Activated CD8-positive, alpha-beta T cell treated with anti-CD3 and anti-CD28 coated beads for 36 hours (primary cell): ENCODE data around the gene DUS1L. TPM values are rescaled to one million over a fixed set of nuclear protein-coding genes. Genes with fewer than 3 reads are reported as not detected.
A peak's percentile ranks its signal among the peaks of the same experiment; 100 is the strongest.

Experiments used
- ATAC-seq: fragments of 200-7000 bp; cut with Tn5 transposase; one replicate; pipeline ENCODE4 v1.10.0; 2021; ENCODE audit warnings: mild to moderate bottlenecking, moderate library complexity
- CTCF ChIA-PET: fragments of 350-600 bp; sonication (Branson Sonifier 250); formaldehyde crosslinking; loops from one replicate; lab custom pipeline; 2021; ENCODE audit warnings: antibody characterized with exemption; lab: Charles Lee
- POLR2A ChIA-PET: fragments of 350-600 bp; sonication (Branson Sonifier 250); formaldehyde crosslinking; loops from one replicate; lab custom pipeline; 2021; ENCODE audit warnings: antibody characterized with exemption; lab: Charles Lee
- DNase-seq: peaks from one replicate; pipeline ENCODE4 v3.0.0-alpha.2; 2020
- H3K27ac Mint-ChIP-seq: one replicate; pipeline ENCODE4 v1.8.0; 2021; ENCODE audit warnings: mild to moderate bottlenecking, mixed read lengths
- H3K27me3 Mint-ChIP-seq: one replicate; pipeline ENCODE4 v1.8.0; 2021; ENCODE audit warnings: mixed read lengths
- H3K36me3 Mint-ChIP-seq: one replicate; pipeline ENCODE4 v1.8.0; 2021; ENCODE audit warnings: low read depth, mixed read lengths
- H3K4me1 Mint-ChIP-seq: one replicate; pipeline ENCODE4 v1.8.0; 2021; ENCODE audit warnings: low read depth, mixed read lengths
- H3K4me3 Mint-ChIP-seq: one replicate; pipeline ENCODE4 v1.8.0; 2021; ENCODE audit warnings: mild to moderate bottlenecking, moderate library complexity, mixed read lengths
- H3K9me3 Mint-ChIP-seq: one replicate; pipeline ENCODE4 v1.8.0; 2021; ENCODE audit warnings: mixed read lengths
- intact Hi-C: fragments of 100-400 bp; cut with micrococcal nuclease; formaldehyde crosslinking; loops from one replicate; pipeline ENCODE4 v1.10.0; 2022
- total RNA-seq, 2 experiments: library from RNA; stranded (reverse); gene quantifications; one replicate each; pipeline ENCODE4 v1.2.3, GENCODE V29; 2021
- TF ChIP-seq, protein P1 (sequence below): fragments of 200-600 bp; IDR thresholded peaks from one replicate; pipeline ENCODE4 v1.8.0; 2022; ENCODE audit warnings: antibody characterized with exemption, mild to moderate bottlenecking

Gene DUS1L
- total RNA-seq, 2 experiments from 2014 or later = 139 to 140 TPM

DNA sequence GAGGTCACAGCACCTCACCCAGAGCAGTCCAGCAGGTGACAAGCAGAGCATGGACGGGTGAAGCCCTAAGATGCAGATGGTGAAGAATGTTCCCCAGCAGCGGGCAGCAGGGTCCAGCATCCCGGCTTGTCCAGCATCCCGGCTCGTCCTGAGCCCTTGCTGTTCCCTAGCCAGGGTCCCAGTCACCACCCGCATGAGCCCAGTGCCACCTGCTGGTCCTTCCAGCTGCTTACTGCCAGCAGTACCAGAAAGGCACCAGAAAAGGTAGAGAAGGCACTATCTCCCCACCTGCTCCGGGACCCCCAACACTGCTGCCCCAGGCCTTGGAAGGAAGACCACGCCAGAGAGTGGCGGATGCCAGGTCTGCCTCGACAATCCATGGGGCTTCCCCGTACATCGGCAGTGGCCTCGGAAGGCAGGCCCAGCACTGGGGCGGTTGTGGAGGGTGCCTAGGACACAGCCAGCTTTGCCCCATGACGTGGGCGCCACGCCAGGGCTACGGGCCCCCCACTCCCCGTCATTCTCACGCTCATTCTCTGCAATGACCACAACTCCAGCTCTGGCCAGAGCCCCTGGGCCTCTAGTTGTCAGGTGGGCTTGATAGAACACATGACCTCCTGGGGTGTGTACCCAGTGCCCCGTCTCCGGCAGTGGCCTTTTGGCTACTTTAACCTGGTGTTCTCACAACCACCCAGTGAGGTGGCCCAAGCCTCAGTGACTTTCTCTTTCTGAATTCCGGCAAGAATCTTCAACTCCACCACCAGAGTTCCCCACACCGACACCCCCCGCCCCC, 44.3 kb downstream of the DUS1L start:
- Mint-ChIP-seq H3K9me3 (no peaks in the 10 kb centered on the region), H3K4me3 (peak overlapping the region; percentile 89), H3K27me3 (no peaks in the 10 kb centered on the region), H3K4me1 (peaks cover 12% of the 10 kb centered on the region), H3K27ac (peak overlapping the region; percentile 34), H3K36me3 (peaks cover 5% of the 10 kb centered on the region)
- DNase-seq = peak; percentile 84
- ATAC-seq = no peak
- POLR2A ChIA-PET = interaction anchor here (0.6 to 2.2 kb wide), 7 partner anchors 9 to 75 kb away, joined by 3 to 9 read pairs (median 3); partner anchors contain the start of gene ASPSCR1
- TF ChIP-seq, protein P1, sequence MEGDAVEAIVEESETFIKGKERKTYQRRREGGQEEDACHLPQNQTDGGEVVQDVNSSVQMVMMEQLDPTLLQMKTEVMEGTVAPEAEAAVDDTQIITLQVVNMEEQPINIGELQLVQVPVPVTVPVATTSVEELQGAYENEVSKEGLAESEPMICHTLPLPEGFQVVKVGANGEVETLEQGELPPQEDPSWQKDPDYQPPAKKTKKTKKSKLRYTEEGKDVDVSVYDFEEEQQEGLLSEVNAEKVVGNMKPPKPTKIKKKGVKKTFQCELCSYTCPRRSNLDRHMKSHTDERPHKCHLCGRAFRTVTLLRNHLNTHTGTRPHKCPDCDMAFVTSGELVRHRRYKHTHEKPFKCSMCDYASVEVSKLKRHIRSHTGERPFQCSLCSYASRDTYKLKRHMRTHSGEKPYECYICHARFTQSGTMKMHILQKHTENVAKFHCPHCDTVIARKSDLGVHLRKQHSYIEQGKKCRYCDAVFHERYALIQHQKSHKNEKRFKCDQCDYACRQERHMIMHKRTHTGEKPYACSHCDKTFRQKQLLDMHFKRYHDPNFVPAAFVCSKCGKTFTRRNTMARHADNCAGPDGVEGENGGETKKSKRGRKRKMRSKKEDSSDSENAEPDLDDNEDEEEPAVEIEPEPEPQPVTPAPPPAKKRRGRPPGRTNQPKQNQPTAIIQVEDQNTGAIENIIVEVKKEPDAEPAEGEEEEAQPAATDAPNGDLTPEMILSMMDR = peak; percentile 75
- intact Hi-C loops = loop anchor here (5.0 to 10.0 kb wide), 2 partner anchors 64 to 133 kb away; no protein-coding TSS in a partner anchor
- CTCF ChIA-PET = interaction anchor here (0.7 to 6.5 kb wide), 23 partner anchors 9 to 358 kb away, joined by 3 to 121 read pairs (median 4); partner anchors contain the start of genes ARL16, DCXR, HGS and MAFG

DNA sequence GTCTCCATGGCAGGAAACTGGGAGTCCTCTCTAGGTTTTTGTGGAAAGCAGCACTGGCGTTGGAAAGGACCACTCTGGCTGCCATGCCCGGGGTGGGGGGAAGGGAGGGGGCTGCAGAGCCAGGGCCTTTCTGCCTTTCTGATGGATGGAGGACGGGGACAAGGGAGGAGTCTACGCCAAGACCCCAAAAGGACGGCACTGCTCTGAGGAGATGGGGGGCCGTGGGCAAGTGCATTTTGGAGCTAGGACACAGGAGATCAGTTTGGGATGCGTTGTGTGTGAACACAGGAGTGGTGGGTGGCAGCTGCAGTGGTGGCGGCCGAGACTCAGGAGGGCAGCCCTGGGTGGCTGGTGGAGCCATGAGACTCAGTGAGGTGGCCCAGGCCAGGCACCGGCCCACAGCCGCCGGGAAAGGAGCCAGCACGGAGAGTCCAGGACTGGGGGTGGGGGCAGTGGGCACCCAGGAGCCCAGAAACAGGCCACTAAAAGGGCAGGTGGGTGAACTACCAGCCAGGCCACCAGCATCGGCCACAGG, 45.0 kb downstream of the DUS1L start:
- ATAC-seq (no peak), DNase-seq (no peak)
- Mint-ChIP-seq H3K27me3 (no peaks in the 10 kb centered on the region), H3K9me3 (no peaks in the 10 kb centered on the region), H3K4me3 (peak overlapping the region; percentile 89), H3K4me1 (peaks cover 12% of the 10 kb centered on the region), H3K36me3 (peaks cover 5% of the 10 kb centered on the region), H3K27ac (no peak overlapping the region)
- CTCF ChIA-PET = interaction anchor here (1.0 to 6.5 kb wide), 27 partner anchors 10 to 357 kb away, joined by 3 to 121 read pairs (median 5); partner anchors contain the start of genes DCXR, MAFG, NOTUM and PYCR1
- TF ChIP-seq, protein P1 = no peak
- intact Hi-C loops = loop anchor here (5.0 to 10.0 kb wide), 2 partner anchors 63 to 134 kb away; no protein-coding TSS in a partner anchor
- POLR2A ChIA-PET = interaction anchor here (0.6 to 2.2 kb wide), 6 partner anchors 42 to 75 kb away, joined by 3 to 9 read pairs (median 3); no protein-coding TSS in a partner anchor

DNA sequence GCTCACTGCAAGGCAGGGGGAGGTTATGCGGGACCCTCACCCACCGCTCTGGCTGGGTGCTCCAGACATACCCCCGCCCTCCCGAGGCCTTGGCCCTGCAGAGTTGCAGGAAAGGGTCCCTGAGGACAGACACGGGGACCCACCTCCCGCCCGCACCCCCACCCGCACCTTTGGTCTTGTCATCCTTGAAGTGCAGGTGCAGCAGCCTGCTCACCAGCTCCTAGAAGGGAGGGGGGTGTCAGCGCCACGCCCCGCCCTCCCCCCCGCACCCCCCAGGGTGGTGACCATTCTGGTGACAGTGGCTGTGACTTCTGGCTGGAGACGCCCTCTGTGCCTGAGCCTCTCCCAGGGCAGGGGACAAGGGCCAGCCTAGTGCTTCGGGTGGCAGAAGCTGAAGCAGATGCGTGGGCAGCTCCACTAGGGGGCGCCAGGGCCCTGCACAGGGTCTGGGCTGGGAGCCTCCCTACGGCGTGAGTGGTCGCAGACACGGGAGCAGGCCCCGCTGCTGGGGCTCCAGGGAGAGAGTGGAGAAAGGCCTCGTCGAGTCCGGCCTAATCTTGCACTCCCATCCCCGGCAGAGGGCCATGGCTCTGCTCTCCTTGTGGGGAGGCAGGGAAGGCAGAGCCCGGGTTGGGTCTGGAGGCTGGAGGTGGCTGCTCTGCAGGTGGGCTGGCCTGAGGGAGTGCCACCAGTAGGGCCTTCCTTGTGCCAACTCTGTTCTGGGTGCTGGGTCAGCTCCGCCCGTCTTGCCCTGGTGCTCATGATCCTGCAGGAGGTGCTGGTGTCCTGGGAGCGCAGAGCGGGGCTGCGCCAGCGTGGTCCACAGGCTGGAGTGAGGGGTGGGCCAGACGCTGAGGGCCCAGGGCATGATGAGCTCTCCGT, 45.7 kb downstream of the DUS1L start:
- no peak overlapping the region for H3K4me3 Mint-ChIP-seq
- ATAC-seq = no peak
- peaks cover 5% of the 10 kb centered on the region for H3K36me3 Mint-ChIP-seq
- CTCF ChIA-PET = interaction anchor here (0.5 to 6.5 kb wide), 32 partner anchors 8 to 356 kb away, joined by 3 to 121 read pairs (median 4); partner anchors contain the start of genes DCXR, MAFG, NOTUM and PYCR1
- no peaks in the 10 kb centered on the region for H3K9me3 Mint-ChIP-seq
- intact Hi-C loops = loop anchor here (5.0 to 10.0 kb wide), 2 partner anchors 63 to 135 kb away; no protein-coding TSS in a partner anchor
- TF ChIP-seq, protein P1 = peak; percentile 95
- no peaks in the 10 kb centered on the region for H3K27me3 Mint-ChIP-seq
- peaks cover 12% of the 10 kb centered on the region for H3K4me1 Mint-ChIP-seq
- POLR2A ChIA-PET = interaction anchor here (0.5 to 2.2 kb wide), 6 partner anchors 41 to 316 kb away, joined by 3 to 9 read pairs (median 3); no protein-coding TSS in a partner anchor
- DNase-seq = peak; percentile 83
- no peak overlapping the region for H3K27ac Mint-ChIP-seq

DNA sequence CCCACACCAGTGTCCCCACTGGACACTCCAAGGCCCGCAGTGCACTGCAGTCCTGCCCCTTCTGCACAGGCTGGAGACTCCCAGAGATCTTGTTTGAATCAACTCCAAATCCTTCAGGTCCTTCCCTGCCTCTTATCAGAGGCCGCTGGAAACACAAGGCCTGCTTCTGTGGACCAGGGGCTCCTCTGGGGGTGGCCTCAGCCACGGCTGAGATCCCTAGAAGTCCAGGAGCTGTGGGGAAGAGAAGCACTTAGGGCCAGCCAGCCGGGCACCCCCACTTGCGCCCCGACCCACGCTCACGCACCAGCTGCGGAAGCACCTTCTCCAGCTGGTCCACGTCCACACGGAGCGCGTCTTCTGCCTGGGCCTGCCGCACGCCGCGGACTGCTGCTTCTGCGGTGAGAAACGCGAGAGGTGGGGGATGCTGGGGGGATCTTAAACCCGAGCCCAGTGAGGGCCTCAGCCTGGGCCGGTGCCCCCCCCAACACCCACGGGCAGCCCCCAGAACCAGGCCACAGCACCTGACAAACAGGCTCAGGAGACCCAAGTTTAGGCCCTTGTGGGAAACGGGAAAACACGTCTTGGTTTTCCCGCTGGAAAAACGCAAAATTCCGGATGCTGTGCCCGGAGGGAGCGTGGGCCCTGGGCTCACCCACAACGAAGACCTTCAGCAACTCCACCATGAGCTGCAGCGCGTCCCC, 46.5 kb downstream of the DUS1L start:
- ChIA-PET POLR2A (interaction anchor here (0.5 to 1.5 kb wide), 2 partner anchors 60 to 315 kb away, joined by 3 read pairs; no protein-coding TSS in a partner anchor), CTCF (interaction anchor here (0.5 to 6.5 kb wide), 29 partner anchors 9 to 201 kb away, joined by 3 to 121 read pairs (median 4); partner anchors contain the start of genes DCXR, NOTUM, PYCR1 and RAC3)

More for the DNA sequence above, 46.5 kb downstream of the DUS1L start:
- ATAC-seq (no peak), DNase-seq (no peak)
- peaks cover 11% of the 10 kb centered on the region for H3K4me1 Mint-ChIP-seq
- no peak overlapping the region for H3K27ac Mint-ChIP-seq
- intact Hi-C loops = no loop called here
- TF ChIP-seq, protein P1 = no peak
- H3K36me3 Mint-ChIP-seq = peaks cover 5% of the 10 kb centered on the region
- H3K9me3 Mint-ChIP-seq = no peaks in the 10 kb centered on the region
- no peaks in the 10 kb centered on the region for H3K27me3 Mint-ChIP-seq
- no peak overlapping the region for H3K4me3 Mint-ChIP-seq
